Measurements from ENCODE around the gene B3GNT5. TPM values are rescaled to one million over a fixed set of nuclear protein-coding genes. Genes with fewer than 3 reads are reported as not detected.

The B3GNT5 gene
- total RNA-seq, 4 donors from 2014 or later = 6.0 to 46.3 (median 39.9) TPM

GRCh38 chr3:183278479-183279088 is 25.5 kb downstream of the B3GNT5 start:
- Histone ChIP-seq H3K4me1 (peaks cover 0 to 16% (median 9%) of the 10 kb centered on the region in 4 donors), H3K4me3 (no peak overlapping the region), H3K36me3 (no peaks in the 10 kb centered on the region), H3K9me3 (no peaks in the 10 kb centered on the region), H3K27me3 (no peaks in the 10 kb centered on the region), H3K27ac (no peak overlapping the region)
- WGBS, 2 donors (ENCODE audit: low coverage in 1 of 2) = 76% methylated on average over 3 to 4 of the region's 4 CpGs
- in situ Hi-C loops (cut with MboI; ENCODE audit: low pct_ligation_motif_present in 1 of 4, low pct_unique_long_range_greater_than_20kb in 1 of 4, low sequenced_read_pairs in 3 of 4) (no loop called here), intact Hi-C loops (cut with DNase I; ENCODE audit: low total_unique reads) (no loop called here)
- DNase-seq = no peak
- no peak for TF ChIP-seq CTCF (IDR thresholded peaks at IDR 0.05)
- no peak for TF ChIP-seq POLR2AphosphoS5 (IDR thresholded peaks at IDR 0.05)
- TF ChIP-seq POLR2A (IDR thresholded peaks at IDR 0.05) = no peak
- TF ChIP-seq EP300 (IDR thresholded peaks at IDR 0.05; ENCODE audit: low read depth) = no peak

GRCh38 chr3:183279371-183279770 is 26.3 kb downstream of the B3GNT5 start:
- intact Hi-C loops (cut with DNase I; ENCODE audit: low total_unique reads) = no loop called here
- Histone ChIP-seq H3K27ac (no peak overlapping the region), H3K4me1 (peaks cover 0 to 16% (median 9%) of the 10 kb centered on the region in 4 donors), H3K4me3 (no peak overlapping the region), H3K36me3 (no peaks in the 10 kb centered on the region), H3K9me3 (no peaks in the 10 kb centered on the region), H3K27me3 (no peaks in the 10 kb centered on the region)
- 89 to 92% methylated on average over 2 to 3 of the region's 3 CpGs for WGBS, 2 donors (ENCODE audit: low coverage in 1 of 2)
- in situ Hi-C loops (cut with MboI; ENCODE audit: low pct_ligation_motif_present in 1 of 4, low pct_unique_long_range_greater_than_20kb in 1 of 4, low sequenced_read_pairs in 3 of 4) = no loop called here
- TF ChIP-seq POLR2AphosphoS5 (IDR thresholded peaks at IDR 0.05) (no peak), POLR2A (IDR thresholded peaks at IDR 0.05) (no peak), CTCF (IDR thresholded peaks at IDR 0.05) (no peak), EP300 (IDR thresholded peaks at IDR 0.05; ENCODE audit: low read depth) (no peak)
- no peak for DNase-seq

GRCh38 chr3:183281126-183281797 is 28.2 kb downstream of the B3GNT5 start:
- H3K27me3 ChIP-seq = no peaks in the 10 kb centered on the region
- WGBS, 2 donors (ENCODE audit: low coverage in 1 of 2) = 81 to 90% methylated on average over 7 to 8 of the region's 8 CpGs
- TF ChIP-seq POLR2A (IDR thresholded peaks at IDR 0.05) (no peak), EP300 (IDR thresholded peaks at IDR 0.05; ENCODE audit: low read depth) (no peak)
- no peak overlapping the region for H3K27ac ChIP-seq
- intact Hi-C loops (cut with DNase I; ENCODE audit: low total_unique reads) = no loop called here
- H3K36me3 ChIP-seq = no peaks in the 10 kb centered on the region
- no peak for DNase-seq
- no peak overlapping the region for H3K4me3 ChIP-seq
- peaks cover 7 to 17% (median 10%) of the 10 kb centered on the region in 4 donors for H3K4me1 ChIP-seq
- in situ Hi-C loops (cut with MboI; ENCODE audit: low pct_ligation_motif_present in 1 of 4, low pct_unique_long_range_greater_than_20kb in 1 of 4, low sequenced_read_pairs in 3 of 4) = no loop called here
- H3K9me3 ChIP-seq = no peaks in the 10 kb centered on the region

- TF ChIP-seq EP300 (IDR thresholded peaks at IDR 0.05; ENCODE audit: low read depth) (no peak), POLR2AphosphoS5 (IDR thresholded peaks at IDR 0.05) (no peak), POLR2A (IDR thresholded peaks at IDR 0.05) (no peak), CTCF (IDR thresholded peaks at IDR 0.05) (no peak)
- intact Hi-C loops (cut with DNase I; ENCODE audit: low total_unique reads) = no loop called here
These were observed 30.8 kb downstream of the B3GNT5 start for GRCh38 chr3:183283886-183284285.

More at GRCh38 chr3:183283886-183284285, 30.8 kb downstream of the B3GNT5 start:
- no peak for DNase-seq
- Histone ChIP-seq H3K27ac (no peak overlapping the region), H3K4me1 (peaks cover 7 to 22% (median 12%) of the 10 kb centered on the region in 4 donors), H3K4me3 (no peak overlapping the region), H3K36me3 (no peaks in the 10 kb centered on the region), H3K27me3 (no peaks in the 10 kb centered on the region), H3K9me3 (no peaks in the 10 kb centered on the region)
- 64 to 72% methylated on average over 2 of the region's 2 CpGs for WGBS, 2 donors (ENCODE audit: low coverage in 1 of 2)
- in situ Hi-C loops (cut with MboI; ENCODE audit: low pct_ligation_motif_present in 1 of 4, low pct_unique_long_range_greater_than_20kb in 1 of 4, low sequenced_read_pairs in 3 of 4) = no loop called here

Data from transverse colon (tissue), 4 donors.